Measurements from ENCODE around the gene FKRP.
A peak's percentile ranks its signal among the peaks of the same experiment; 100 is the strongest.
"Not testable (repeated sequence)": the region's sequence is repeated elsewhere in the genome, so short reads cannot be mapped to it uniquely, and the experiment has no call there.

Gene FKRP, protein sequence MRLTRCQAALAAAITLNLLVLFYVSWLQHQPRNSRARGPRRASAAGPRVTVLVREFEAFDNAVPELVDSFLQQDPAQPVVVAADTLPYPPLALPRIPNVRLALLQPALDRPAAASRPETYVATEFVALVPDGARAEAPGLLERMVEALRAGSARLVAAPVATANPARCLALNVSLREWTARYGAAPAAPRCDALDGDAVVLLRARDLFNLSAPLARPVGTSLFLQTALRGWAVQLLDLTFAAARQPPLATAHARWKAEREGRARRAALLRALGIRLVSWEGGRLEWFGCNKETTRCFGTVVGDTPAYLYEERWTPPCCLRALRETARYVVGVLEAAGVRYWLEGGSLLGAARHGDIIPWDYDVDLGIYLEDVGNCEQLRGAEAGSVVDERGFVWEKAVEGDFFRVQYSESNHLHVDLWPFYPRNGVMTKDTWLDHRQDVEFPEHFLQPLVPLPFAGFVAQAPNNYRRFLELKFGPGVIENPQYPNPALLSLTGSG

DNA sequence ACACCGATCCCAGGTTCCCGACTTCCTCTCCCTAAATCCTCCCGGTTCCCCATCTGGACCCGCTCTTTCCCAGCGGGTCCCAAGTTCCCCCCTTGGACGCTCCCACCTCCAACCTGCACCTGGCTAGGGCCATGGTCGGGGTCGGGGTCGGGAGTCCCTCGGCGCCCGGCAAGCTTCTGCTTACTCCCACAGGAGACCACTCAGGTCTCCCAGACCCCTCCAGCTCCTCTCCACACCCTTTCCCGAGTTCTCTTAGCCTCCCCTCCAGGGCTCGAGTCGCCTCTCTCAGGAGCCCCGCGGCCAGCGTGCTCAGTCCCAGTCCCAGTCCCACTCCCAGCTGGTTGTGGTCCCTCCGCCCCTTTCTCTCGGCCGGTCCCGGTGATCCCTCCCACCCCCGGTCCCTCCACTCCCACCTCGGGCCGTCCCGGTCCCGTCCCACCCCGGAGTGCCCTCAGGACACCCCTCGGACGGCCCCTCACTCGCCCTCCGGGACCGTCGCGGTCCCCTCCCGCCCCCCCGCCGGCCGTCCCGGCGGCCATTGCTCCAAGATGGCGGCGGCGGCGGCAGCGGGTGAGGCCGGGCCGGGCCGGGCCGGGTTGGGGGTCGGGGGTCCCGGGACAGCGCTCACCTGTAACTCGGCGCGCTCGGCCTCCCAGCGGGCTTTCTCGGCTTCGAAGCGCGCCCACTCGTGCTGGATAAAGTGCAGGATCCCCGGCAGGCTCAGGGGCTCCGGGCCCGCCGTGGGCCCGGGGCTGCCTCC, at the start of gene FKRP:
FKRP (plus strand) TSS at position 537 of the 760 bp plus-strand sequence. CDS start 9,394 bp downstream, outside the sequence.
- DNase-seq (ENCODE audit: low spot score): no peak

DNA sequence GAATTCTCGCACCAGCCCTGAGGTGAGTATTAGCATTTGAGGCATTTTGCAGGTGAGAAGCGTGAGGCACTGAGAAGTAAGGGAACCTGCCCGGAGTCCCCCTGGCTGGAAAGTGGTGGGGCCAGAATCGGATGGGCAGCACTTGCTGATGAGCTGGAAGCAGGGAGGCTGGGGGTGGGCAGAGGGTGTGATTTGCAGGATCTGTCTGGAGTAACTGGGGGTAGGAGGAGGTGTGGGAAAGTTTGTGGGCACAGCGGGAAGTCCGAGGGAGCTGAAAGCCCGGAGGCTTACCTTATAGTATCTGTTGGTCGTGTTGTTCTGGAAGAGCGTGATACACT, 49.0 kb upstream of the FKRP start:
- no peak for DNase-seq (ENCODE audit: low spot score)

DNA sequence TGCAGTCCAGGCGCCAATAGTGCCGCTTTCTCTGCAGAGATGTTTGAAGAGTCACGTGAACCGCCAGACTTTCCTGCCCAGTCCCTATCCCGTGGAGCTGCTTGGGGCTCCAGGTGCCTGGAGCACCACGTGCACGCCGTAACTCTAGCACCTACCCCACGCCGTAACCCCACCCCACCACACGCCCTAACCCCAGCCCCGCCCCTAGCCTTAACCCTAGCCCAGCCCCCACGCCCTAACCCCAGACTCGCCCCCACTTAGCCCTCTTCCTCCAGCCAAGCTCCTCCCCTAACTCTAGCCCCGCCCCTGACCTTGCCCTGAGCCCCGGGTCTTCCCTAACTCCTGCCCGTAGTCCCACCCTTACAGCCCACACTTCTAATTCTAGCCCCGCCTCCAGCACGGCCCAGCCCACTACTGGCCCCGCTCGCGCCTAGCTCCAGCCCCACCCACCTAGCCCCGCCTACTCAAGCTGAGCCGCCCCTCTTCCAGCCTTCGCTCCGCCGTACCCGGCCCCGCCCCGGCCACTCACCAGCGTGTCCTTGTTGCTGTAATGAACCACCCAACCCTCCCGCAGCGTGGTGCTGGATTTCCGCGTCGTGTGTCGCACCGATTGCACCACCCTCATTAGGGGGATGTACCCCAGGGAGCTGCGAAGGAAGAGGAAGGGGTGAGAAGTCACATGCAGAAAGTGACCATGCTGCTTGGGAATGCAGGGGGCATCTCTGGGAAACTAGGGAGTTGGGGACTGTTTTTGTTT, 48.5 kb upstream of the FKRP start:
- DNase-seq (ENCODE audit: low spot score): no peak

DNA sequence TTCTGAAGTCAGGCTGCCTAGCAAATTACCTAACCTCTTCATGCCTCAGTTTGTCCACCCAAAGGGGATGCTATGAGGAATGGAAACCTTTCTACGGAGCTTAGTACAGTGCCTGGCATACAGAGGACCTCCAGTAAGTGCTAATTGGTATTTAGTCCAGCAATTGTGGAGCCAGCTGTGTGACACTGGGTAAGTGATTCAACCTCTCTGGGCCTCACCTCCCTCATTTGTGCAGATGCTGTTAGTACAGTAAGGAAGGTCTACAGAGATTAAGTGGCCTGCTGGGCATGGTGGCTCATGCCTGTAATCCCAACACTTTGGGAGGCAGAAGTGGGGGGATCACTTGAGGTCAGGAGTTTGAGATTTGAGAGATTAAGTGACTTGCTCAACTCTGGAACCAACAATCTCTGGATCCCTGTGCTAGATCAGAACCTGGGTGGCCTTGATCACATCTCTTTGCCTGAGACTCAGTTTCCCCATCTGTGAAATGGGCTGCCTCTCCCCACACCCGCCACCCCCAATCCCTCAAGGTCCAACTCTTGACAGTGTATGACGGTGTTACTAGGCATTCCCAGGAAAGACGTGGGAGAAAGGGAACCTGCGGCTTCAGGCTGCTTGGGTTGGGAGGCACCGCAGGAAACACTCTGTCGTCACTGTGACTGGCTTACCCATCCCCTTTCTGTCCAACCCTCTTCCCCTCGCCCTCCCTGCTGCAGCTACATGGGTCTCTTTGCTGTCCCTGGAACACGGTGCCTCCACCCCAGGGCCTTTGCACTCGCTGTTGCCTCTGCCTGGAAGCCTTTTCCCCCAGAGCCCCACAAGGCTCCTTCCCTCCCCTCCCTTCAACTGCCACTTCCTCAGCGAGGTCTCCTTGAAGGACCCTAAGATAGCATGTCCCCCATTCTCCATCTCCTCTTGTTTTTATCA, 47.2 kb upstream of the FKRP start:
- no peak for DNase-seq (ENCODE audit: low spot score)

DNA sequence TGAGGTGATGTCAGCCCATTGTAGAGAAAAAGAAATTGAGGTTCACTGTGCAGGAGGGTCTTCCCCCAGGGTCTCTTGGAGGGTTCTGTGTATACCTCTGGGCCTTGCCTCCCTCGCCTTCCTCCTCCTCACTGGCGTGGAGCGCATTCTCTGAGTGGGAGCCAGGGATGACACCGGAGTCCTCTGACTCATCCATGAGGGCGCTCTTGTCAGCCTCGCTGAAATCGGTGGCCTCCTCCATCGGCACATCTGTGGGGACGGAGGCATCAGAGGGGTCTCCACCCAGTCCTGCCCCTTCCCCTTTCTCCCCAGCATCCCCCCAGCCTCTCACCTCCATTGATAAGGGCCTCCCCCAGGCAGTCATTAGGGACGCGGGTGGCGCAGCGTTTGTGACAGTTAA, 45.2 kb upstream of the FKRP start:
- DNase-seq (ENCODE audit: low spot score): no peak

DNA sequence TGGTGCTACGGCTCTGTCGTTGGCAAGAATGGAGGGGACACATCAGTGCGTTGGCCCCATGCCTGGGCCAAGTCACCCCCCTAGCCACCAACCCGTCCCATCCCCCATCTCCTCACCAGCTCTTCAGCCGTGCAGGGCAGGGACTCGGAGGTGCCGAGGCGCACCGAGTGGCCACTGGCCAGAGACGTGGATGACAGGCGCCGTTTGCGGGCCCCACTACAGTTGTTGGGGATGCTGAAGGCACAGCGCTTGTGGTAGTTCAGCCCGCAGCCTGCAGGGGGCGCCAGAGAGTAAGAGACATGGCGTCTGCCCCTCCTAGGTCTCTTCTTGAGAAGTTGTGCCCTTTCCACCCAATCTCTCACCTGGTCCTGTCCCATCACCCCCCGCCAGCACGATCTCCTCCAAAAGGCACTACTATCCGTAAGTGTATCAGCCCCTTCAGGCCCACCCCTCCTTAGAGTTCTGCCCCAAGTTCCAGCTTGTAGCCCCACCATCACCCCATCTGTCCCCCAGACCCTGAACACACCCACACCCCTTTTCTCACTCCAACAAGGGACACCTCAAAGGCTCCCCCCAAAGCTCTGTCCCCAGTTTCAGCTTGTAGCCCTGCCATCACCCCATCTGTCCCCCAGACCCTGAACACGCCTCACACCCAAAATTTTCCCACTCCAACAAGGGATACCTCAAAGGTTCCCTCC, 41.3 kb upstream of the FKRP start:
- DNase-seq (ENCODE audit: low spot score): peak; percentile 80

DNA sequence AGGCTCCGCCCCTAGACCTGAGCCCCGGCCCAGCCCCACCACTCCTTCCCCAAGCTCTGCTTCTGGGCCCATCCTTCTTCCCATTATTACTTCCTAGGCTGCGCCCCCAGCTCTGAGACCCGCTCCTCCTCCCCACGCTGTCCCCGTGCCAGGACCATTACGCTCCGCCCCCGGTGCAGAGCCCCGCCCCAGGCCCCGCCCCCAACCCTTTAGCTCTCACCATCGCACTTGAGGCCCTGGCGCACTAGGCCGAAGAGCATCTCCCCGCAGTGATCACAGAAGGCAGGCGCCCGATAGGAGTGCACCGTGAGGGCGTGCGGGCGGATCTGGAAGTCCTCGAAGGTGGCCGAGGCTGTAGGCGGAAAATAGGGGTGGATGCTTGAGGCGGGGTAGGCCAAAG, 35.2 kb upstream of the FKRP start:
- no peak for DNase-seq (ENCODE audit: low spot score)

DNA sequence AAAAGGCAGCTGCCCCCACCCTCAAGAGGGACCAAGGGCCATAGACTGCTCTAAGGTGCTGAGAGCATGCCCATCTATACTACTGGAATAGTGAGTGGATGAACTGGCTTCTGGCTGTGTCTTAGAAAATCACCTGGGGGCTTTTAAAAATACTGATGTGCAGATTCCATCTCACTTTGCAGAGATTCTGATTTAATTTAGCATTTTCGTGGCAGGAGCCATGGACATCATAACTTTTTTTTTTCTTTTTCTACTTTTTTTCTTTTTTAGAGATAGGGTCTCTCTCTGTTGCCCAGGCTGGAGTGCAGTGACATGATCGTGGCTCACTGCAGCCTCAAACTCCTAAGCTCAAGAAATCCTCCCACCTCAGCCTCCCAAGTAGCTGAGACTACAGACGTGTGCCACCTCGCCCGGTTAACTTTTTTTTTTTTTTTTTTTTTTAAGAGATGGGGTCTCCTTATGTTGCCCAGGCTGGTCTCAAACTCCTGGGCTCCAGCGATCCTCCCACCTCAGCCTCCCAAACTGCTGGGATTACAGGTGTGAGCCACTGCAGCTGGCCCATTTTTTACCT, 33.0 kb upstream of the FKRP start:
- not testable (repeated sequence) for DNase-seq (ENCODE audit: low spot score)

DNA sequence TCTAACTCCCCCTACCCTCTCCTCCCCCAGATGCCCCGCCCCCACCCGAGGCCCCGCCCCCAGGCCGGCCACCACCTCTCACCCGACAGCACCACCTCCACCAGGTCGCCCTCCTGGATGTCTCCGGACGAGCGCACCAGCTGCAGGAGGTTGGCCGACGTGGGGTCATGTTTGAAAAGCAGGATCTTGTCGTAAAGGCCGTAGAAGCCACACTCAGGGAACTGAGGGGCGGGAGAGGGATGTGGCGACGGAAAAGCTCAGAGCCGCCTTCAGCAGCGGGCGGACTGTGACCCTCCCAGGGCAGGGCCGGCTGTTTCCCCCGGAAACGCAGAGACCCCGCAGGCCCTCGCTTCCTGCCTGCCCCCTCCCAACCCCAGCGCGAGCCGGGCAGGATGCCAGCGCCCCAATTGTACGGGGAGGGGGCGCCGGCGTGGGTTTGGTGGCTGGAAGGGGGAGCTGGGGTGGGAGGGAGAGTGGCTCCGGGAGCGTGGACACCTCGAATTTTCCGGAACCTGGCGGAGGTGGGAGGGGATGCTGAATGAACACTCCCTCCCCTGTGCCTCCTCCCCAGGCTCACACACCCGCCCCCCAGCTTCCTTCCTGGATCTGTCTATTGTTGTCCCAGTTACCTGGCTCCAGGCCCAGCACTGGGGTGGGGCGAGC, 31.9 kb upstream of the FKRP start:
- peak; percentile 64 for DNase-seq (ENCODE audit: low spot score)

DNA sequence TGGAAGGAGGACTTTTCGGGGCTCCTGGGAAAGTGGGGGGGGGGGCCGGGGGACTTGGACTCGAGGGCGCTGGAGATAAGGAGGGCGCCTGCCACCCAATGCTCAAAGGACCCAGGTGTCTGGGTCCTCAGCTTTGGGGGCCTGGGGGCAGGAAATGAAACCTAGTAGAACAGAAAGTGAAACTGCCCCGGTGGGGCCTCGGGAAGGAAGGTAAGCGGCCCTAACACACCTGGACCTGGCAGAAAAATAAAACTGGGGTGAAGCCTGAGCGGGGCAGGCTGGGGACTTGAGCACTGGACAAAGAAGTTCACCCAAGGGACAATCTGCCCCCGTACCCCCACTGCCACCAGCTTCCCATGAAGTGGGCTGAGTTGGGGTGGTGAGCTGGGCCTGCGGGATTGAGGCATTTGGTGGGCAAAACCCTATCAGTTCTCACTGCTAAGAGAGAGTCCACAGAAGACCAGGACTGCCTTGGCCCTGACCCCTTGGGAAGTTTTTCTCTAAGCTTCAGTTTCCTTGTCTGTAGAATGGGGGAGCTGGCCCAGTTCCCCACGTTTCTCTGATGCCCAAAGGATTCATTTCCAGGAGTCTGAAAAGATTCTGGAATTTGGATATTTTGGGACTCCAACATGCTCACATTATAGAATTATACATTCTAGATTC, 31.3 kb upstream of the FKRP start:
- peak; percentile 62 for DNase-seq (ENCODE audit: low spot score)

DNA sequence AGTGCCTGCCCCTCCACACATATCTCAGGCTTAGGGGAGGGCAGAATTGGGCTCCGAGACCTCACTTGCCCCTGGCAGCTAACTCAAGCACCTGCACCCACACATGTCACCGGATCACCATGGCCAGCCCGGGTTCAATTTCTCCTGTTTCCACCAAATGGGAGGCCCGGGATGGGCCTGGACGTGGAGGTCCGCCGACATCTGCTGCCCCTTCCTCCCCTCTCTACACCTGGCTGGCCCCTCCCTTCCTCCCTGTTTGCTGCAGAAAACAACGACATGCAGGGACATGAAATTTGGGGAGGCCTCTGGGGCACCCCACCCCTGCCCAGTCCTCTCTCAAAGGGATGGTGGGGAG, 30.3 kb upstream of the FKRP start:
- no peak for DNase-seq (ENCODE audit: low spot score)

DNA sequence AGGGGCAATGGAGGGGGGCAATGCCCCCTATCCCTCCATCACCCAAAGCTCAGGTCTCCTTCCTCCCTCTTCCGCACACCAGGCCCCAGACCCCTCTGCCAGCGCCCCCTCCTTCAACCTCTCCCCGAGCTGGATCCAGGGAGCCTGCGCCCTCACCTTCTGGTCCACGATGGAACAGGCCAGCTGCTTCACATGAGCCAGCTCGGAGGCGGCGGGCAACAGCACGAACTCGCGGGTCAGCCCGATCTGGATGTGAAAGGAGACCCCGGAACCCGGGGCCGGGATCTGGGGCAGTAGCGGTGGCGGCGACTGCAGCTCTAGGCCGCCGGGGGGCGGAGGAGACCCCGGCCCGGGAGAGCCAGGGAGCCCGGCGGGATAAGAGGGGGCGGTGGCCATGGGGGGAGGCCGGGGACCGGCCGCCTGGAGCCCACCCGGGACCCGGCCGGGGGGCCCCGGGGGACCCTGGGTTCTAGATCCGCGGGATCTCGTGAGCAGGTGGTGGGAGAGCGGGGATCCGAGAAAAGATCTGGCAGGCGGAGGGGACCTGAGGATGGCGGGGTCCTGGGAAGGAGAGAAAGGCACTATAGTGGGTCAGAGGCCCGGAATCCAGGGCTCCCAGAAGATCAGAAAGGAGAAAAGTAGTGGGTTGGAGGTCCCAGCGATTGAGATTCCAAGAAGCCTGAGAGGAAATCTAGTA, 29.7 kb upstream of the FKRP start:
- no peak for DNase-seq (ENCODE audit: low spot score)

DNA sequence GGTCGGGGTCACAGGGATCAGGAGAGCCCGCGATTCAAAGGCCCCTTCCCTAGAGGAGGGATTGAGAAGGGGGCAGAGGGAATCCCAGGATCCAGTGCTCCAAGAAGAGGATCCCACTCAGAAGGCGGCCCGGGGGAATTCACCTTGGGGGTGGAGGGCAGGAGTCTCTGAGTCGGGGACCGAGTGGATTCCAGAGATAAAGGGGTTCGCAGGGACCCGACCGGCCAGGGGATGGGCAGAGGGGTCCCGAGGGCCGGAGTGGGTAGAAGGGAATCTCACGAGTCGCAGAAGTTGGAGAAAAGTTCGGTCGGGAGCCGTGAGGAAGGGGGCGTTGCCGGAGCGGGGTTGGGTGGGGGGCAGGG, 29.2 kb upstream of the FKRP start:
- DNase-seq (ENCODE audit: low spot score): no peak

DNA sequence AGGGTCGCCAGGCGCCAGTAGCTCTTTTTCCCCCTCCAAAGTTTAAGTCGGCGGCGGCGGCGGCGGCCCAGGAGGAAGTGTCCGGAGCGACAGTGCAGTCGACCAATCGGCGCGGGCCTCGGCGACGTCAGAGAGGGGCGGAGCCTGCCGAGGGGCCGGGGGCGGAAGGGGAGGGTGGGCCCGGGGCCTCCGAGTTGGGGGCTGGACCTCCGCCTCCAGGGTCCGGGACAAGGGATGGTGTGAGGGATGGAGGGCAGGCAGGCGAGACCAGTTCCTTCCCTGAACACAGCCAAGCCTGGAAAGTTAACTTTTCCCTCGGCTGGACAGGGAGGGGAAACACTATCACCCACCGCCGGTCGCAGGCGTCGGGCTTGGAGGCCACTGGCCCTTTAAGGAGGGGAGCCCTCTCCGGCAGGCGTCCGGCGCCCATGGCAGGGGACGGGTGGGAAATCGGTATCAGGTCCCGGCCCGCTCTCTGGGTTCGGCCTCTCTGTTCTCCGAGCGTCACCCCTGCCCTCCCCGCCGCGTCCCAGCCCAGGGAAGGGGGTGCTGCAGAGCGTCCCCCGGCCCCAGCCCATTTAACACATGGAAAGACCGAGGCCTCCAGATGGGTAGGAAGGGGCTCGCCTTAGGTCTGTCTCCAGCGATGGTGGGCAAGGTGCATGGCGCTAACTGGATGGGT, 28.7 kb upstream of the FKRP start, which contains the start of gene PRKD2:
PRKD2 (minus strand) TSS at position 81 of the 682 bp plus-strand sequence. CDS start 744 bp downstream, outside the sequence.
- peak; percentile 92 for DNase-seq (ENCODE audit: low spot score)

DNA sequence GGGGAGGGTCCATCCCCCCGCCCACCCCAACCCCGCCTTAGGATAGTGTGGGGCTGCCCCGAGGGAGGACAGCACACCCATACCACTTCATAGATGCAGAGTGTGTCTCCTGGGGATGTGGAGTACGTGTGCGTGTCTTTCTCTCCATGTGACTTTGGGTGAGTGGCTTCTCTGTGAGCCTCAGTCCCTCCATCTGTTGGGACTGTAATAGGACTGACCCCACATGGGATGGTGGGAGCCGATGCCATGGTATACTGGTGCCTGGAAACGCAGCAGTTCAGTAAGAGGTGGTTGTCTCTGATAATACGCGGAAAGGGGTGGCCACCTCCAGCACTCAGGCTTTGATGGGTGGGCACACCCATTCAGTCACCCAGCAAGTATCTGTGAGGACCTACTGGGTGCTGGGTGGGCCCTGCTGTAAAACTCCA, 28.1 kb upstream of the FKRP start:
- DNase-seq (ENCODE audit: low spot score): no peak

DNA sequence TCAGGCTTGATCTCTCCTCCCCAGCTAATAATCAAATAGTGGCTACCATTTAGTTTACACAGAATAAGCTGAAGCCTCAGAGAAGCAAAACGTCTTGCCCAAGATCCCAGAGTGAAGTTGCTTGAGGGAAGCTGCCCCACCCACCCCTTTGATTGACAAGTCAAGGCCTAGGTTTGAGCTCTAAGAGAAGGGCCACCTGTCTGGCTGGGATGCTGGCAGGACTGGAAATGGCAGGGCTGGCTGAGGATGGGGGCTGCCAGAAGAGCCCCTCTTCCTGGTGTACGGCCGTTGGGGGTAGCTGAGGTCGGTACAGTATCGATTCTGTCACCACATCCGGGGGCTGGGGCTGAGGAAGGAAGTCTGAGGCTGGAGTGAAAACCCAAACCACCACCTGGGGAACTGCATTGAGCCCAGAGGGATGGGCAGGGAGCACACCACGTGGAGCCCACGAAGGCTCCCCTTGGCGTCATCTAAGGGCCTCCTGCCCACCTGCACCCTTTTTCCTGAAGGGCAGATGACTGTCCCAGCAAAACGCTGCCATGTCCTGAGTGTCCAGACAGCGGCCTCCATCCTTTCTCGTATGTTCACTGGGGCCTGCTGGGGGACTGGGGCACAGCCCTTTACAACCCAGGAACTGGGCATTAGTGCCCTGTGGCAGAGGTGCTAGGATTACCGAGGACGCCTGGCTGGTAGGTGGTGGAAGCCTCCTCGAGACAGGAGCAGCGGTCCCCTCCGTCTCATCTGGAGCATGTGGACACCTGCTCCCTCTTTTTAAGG, 27.5 kb upstream of the FKRP start:
- peak; percentile 80 for DNase-seq (ENCODE audit: low spot score)

DNA sequence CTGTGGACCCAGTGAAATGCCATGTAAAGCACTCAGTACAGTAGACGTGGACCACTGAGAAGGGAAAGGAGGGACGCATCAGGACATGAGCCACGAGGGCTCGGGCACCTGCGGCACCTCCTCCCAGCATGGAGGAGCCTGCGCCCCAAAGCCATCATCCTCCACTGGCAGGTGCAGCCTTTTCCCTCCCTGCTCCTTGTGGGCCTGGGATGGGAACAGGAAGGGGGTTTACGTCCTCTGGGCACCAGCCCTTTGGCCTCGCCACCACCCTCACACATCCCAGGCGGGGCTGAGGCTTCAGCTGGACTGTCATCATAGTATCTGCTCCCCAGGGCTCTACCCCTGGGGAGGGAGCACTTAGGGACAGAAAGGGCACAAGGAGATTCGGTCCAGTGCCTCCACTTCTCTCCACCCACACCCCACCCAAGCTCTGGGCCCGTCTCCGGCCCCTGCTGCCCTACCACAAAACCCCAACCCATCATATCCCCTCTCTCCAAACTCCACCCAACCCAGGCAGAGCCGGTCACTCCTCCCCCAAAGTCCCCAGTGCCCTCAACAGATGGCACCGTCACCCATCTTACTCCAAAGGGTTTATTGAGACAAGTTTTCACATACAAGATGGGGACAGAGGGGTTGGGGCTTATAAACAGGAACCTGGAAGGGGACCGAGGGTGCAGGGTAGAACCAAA, 26.8 kb upstream of the FKRP start:
- no peak for DNase-seq (ENCODE audit: low spot score)
